Measurements from ENCODE around the gene SOX12.

The SOX12 gene

GRCh38 chr20:325045-325888 lies at the start of gene SOX12:
TSS of gene SOX12 (plus strand) at chr20:325552. CDS start at chr20:325925, 373 bp downstream.
- peak; percentile 94 to 96 (median 95) for DNase-seq (ENCODE audit: low read depth in 2 of 3, low spot score in 2 of 3)

- DNase-seq (ENCODE audit: low read depth in 2 of 3, low spot score in 2 of 3) = no peak
Measured at GRCh38 chr20:275791-276190, 49.6 kb upstream of the SOX12 start.

- DNase-seq (ENCODE audit: low read depth in 2 of 3, low spot score in 2 of 3) = no peak
Measured at GRCh38 chr20:276620-277495, 48.5 kb upstream of the SOX12 start.

- DNase-seq (ENCODE audit: low read depth in 2 of 3, low spot score in 2 of 3) = no peak
Measured at GRCh38 chr20:277496-277781, 47.9 kb upstream of the SOX12 start.

- DNase-seq (ENCODE audit: low read depth in 2 of 3, low spot score in 2 of 3) = no peak
Measured at GRCh38 chr20:278181-278580, 47.2 kb upstream of the SOX12 start.

- DNase-seq (ENCODE audit: low read depth in 2 of 3, low spot score in 2 of 3) = no peak
Measured at GRCh38 chr20:278607-279571, 46.5 kb upstream of the SOX12 start.

- no peak for DNase-seq (ENCODE audit: low read depth in 2 of 3, low spot score in 2 of 3)
Measured at GRCh38 chr20:284172-284571, 41.2 kb upstream of the SOX12 start.

- DNase-seq (ENCODE audit: low read depth in 2 of 3, low spot score in 2 of 3) = no peak
Measured at GRCh38 chr20:286508-286907, 38.8 kb upstream of the SOX12 start.

- no peak for DNase-seq (ENCODE audit: low read depth in 2 of 3, low spot score in 2 of 3)
Measured at GRCh38 chr20:288956-289692, 36.2 kb upstream of the SOX12 start.

- no peak for DNase-seq (ENCODE audit: low read depth in 2 of 3, low spot score in 2 of 3)
Measured at GRCh38 chr20:289693-290083, 35.7 kb upstream of the SOX12 start.

- peak; percentile 65 to 70 (median 66) for DNase-seq (ENCODE audit: low read depth in 2 of 3, low spot score in 2 of 3)
Measured at GRCh38 chr20:290084-290831, 35.1 kb upstream of the SOX12 start, which contains the start of gene C20orf96. TSS of gene C20orf96 (minus strand) at chr20:290750. CDS start at chr20:290610, 140 bp downstream.

- DNase-seq (ENCODE audit: low read depth in 2 of 3, low spot score in 2 of 3) = no peak
Measured at GRCh38 chr20:294602-295001, 30.8 kb upstream of the SOX12 start.

GRCh38 chr20:295804-296203 lies 29.5 kb upstream of the SOX12 start:
- DNase-seq (ENCODE audit: low read depth in 2 of 3, low spot score in 2 of 3) = no peak

- DNase-seq (ENCODE audit: low read depth in 2 of 3, low spot score in 2 of 3) = peak; percentile 43 to 71 (median 70)
Measured at GRCh38 chr20:297098-297924, 28.0 kb upstream of the SOX12 start, which contains the start of gene ZCCHC3. TSS of gene ZCCHC3 (plus strand) at chr20:297570. CDS start at chr20:297587, 17 bp downstream.

- peak; percentile 13 to 34 (median 22) for DNase-seq (ENCODE audit: low read depth in 2 of 3, low spot score in 2 of 3)
Measured at GRCh38 chr20:297925-298775, 27.2 kb upstream of the SOX12 start.

GRCh38 chr20:298776-299391 lies 26.5 kb upstream of the SOX12 start:
- DNase-seq (ENCODE audit: low read depth in 2 of 3, low spot score in 2 of 3) = no peak

- DNase-seq (ENCODE audit: low read depth in 2 of 3, low spot score in 2 of 3) = no peak
Measured at GRCh38 chr20:300345-300990, 24.9 kb upstream of the SOX12 start.
